Activated CD4-positive, CD25-positive, alpha-beta regulatory T cell treated with anti-CD3 and anti-CD28 coated beads, Interleukin-2, amount 50 U/mL, for 16 hours (primary cell): Measurements from ENCODE around the gene COX19.
"Not testable (repeated sequence)": the region's sequence is repeated elsewhere in the genome, so short reads cannot be mapped to it uniquely, and the experiment has no call there.

Source experiments
- DNase-seq: peaks from one replicate; pipeline ENCODE4 v3.0.0-alpha.2; 2020; ENCODE audit warnings: low read depth, low spot score

COX19 gene

GRCh38 chr7:1010226-1010625, 34.9 kb upstream of the COX19 start:
- DNase-seq = no peak

- no peak for DNase-seq
These were observed 34.4 kb upstream of the COX19 start for GRCh38 chr7:1009747-1010146.

- no peak for DNase-seq
These were observed 33.5 kb upstream of the COX19 start for GRCh38 chr7:1008733-1009363.

GRCh38 chr7:1007901-1008300, 32.6 kb upstream of the COX19 start:
- no peak for DNase-seq

- DNase-seq = no peak
These were observed 30.0 kb upstream of the COX19 start for GRCh38 chr7:1005303-1005702.

GRCh38 chr7:1004018-1004852, 28.9 kb upstream of the COX19 start:
- DNase-seq = no peak

GRCh38 chr7:1002445-1002844, 27.1 kb upstream of the COX19 start:
- not testable (repeated sequence) for DNase-seq

GRCh38 chr7:1002026-1002425, 26.7 kb upstream of the COX19 start:
- DNase-seq = not testable (repeated sequence)

GRCh38 chr7:1001069-1001770, 25.9 kb upstream of the COX19 start:
- DNase-seq = not testable (repeated sequence)

GRCh38 chr7:999941-1000935, 24.9 kb upstream of the COX19 start:
- DNase-seq = no peak

GRCh38 chr7:999149-999879, 24.0 kb upstream of the COX19 start:
- DNase-seq = no peak

- no peak for DNase-seq
These were observed 22.4 kb upstream of the COX19 start for GRCh38 chr7:997404-998395.

- DNase-seq = no peak
These were observed 20.9 kb upstream of the COX19 start for GRCh38 chr7:996079-996872.

GRCh38 chr7:995571-995970, 20.2 kb upstream of the COX19 start:
- DNase-seq = no peak

- no peak for DNase-seq
These were observed 19.4 kb upstream of the COX19 start for GRCh38 chr7:994592-995308.

- peak; percentile 85 for DNase-seq
These were observed 17.6 kb upstream of the COX19 start for GRCh38 chr7:992709-993607.
